Cerebellar cortex (tissue), 1 donor: ENCODE data around the gene BTBD16.
A peak's percentile ranks its signal among the peaks of the same experiment; 100 is the strongest.

Experiments used
- DNase-seq: peaks from one replicate; pipeline ENCODE4 v3.0.0-alpha.2; 2015; ENCODE audit warnings: low spot score

BTBD16 gene

DNA sequence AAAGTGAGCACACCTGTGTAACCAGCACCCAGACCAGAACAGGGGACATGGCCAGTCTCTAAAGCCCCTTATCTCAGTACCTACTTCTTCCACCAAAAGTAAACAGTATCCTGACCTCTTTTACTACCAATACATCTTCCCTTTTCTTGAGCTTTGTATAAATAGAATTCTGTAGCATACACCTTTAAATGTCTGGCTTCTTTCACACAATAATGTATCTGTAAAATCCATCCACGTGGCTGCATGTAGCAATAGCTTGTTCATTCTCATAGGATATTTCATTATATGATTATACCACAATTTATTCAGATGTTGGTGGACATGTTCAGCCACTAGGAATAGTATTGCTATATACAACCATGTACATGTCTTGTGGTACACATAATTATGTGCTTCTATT lies 40.6 kb downstream of the BTBD16 start:
- no peak for DNase-seq

DNA sequence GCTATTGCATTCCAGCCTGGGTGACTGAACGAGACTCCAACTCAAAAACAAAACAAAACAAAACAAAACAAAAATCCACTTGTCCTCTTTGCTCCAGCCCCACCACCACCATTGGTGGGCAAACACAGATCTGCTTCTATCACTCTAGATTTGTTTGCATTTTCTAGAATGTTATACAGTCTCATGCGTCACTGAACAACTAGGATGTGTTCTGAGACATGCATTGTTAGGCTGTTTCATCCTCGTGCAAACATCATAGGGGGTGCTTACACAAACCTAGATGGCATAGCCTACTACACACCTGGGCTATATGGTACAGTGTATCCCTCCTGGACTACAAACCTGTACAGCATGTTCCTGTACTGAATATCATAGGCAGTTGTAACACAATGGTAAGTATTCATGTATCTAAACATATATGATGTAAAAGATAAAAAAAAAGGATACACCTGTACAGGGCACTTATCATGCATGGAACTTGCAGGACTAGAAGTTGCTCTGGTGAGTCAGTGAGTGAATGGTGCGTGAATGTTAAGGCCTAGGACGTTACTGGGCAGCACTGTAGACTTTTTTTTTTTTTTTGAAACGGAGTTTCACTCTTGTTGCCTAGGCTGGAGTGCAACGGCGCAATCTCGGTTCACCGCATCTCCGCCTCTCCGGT lies 45.3 kb downstream of the BTBD16 start:
- no peak for DNase-seq

DNA sequence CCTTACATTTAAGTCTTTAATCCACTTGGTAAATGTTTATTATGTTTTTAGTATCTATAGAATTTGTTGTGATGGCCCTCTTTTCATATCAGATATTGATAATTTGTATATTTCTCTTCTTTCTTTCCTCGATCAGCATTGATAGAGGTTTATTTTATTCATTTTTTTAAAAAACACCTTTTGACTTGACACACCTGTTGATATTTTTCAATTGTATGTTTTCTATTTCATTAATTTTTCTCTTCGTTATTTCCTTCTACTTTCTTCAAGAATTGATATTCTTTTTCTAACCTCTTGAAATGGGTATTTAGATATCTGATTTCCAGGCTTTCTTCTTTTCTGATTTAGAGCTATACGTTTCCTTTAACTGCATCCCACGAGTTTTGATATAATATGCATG lies 50.9 kb downstream of the BTBD16 start:
- DNase-seq, result no peak

DNA sequence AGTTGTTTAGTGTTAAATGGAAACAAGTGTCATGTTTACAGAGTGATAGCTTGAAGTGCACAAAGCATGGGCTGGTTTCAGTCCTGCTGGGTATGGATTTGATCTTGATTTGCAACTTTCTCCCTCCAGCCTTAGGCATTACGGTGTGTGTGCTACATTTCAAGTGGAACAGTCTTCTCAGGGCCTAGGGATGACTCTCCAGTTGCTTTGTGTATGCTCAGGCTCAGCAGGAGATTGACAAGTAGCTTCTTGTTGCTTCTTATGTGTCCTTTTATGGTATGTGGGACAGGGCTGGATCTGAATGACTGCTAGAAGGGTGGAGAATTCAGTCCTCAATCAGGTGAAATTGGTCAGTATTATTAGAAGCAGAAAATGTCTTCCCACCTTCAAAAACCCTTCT lies 52.1 kb downstream of the BTBD16 start:
- DNase-seq, result no peak

DNA sequence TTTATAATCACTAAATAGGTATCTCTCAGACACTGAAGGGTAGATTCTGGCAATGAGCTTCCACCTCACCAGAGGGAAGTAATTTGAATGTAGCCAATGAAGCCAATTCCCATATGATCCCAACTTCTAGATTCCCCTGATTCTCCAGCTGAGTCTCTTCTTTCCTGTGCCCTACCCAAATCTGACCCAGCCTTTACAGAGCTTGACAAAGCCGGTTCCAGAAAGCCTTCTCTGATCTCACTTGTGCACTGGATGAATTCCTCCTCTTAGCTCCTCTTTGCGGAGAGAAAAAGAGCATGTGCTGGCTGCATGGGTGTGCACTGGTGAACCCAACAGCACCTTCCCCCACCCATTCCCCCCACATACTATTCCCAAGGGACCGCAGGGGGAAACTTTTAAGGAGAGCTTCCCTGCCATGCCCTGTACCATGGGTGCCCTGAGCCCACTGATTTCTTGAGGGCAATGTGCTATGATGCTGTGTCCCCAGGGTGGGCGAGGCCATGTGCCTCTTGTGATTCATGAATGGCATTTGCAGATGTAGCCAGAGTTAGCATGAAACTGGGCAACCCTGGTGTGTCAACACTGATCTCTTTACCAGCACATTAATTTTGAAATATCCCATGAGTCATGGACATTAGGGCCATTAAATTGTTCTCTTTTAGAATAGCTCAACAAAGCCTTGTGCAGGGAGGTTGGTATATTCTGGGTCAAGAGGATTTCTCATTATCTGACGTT lies 53.0 kb downstream of the BTBD16 start:
- no peak for DNase-seq

DNA sequence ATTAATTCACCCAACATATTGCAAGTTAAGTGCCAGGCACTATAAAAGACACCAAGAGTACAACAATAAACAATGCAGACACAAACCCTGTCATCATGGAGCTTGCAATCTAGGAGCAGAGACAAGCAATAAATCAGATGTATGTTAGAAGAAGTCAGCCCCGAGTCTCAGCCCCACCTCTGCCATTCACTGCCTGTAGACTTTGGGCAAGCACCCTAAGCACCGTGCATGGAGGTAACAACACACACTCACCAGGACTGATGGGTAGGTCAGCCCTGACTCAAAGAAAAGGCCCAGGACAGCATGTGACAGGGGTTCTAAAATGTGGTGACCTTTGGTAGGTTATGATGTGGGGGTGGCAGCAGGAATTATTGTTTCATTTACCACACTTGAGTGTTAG lies 54.1 kb downstream of the BTBD16 start:
- DNase-seq, result no peak

DNA sequence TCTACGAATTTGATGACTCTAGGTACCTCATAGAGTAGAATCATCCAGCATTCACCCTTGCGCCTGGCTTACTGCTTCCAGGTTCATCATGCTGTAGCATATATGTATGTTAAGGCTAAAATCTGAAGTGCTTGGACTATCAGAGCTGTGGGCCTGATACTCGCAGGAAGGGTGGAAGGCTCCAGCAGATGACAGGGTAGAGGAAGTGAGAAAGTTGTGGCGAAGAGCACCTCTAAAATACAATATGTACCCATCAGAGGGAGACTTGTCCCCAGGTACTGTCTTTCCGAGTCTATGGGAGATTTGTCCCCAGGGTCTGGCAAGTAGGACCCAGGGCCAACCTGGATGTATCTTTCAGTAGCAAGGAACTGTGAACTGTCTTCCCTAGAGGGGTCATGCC lies 55.3 kb downstream of the BTBD16 start:
- no peak for DNase-seq

DNA sequence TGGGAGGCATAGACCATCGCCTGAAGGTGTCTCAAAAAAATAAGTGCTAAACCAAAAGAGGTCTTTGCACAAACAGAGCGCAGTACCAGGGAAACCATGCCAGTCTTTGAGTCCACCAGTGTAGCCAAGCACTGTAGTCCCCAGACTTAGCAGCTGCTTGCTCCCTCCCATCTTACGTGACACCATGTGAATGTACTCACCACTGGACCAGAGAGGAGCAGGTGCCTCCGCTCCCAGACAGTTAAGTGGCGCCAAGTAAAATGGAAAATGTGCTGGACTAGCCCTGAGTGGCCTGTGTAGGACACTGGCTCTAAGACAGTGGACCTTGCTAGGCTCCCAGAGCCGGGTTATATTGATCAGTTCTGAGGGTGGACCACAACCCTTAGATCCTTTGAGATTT lies 55.7 kb downstream of the BTBD16 start:
- DNase-seq, result no peak

DNA sequence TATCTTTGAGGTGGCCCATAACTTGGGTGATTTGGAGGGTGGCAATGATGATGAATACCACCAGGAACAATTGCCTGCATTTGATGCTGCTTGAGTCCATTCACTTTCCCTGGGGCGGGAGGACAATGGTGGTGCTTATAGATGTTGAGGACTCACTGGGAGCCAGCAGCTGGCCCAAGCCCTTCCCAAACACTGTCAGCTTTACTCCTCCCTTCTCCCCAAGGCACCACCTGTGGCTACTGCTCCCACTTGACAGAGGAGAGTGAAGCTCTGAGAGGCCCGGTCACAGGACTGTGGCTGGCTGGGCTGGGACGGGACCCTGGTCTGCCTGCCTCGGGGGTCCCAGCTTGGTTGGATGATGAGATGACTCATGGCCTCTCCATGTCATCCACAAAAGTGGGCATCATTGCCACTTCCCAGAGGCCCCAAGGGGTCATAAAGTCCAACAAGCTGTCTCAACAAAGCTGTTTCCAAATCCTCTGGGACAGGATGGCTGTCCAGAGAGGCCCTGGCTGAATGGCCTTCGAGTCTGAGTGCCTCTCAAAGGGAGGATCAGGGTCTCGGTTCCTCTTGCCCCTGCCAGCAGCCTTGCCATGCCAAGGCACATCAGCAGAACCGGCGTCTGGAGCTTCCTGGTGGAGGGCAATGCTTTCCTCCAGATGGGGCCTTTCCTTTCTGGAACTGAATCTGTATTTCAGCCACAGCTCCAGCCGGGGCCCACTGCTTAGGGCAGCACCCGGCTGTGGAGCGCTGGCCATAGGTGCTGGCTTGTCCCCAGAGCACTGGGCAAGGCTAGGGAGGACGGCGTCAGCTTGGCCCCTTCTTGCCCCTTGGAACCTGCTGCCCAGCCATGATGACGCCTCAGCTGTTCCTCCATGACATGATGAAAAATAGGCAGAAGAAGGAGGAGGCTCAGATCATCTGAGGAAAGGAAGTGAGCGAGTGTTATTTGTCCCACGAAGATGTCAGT lies 56.4 kb downstream of the BTBD16 start:
- DNase-seq, result no peak

DNA sequence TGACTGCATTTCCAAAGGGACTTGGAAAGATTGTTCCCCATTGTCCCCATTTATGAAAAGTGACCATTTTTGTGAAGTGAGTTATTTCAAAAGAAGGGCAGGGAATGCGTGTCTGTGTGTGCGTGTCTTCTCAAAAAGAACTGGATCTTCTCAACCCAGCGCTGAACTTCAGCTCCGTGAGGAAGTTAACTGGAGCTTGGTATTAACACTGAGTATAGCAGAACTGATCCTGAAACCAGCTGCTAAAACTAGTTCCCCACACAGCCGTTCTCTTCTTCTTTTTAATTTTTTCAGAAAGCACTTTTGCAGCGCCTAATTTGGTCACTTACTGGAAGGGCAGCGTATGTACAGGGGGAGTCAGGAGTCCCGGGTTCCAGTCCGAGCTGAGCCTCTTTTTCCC lies 57.6 kb downstream of the BTBD16 start:
- DNase-seq, result no peak

DNA sequence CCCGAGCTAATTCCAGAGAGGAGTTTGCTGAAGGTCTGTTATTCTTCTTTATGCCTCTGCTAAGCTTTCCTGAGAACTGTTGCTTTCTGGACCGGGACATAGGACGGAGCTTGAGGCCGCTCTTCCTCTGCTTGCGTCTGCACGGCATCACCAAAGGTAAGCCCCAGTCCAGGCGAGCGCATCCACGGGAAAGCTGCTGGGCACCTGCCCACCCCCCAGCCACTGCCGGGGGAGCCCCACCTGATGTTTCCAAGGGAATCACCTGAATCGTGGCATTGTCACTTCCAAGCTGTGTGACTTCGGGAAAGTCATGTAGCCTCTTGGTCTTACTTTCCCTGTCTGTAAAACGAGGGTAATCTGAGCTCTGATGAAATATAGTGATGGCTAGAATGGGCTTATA lies 58.3 kb downstream of the BTBD16 start:
- DNase-seq, result no peak

DNA sequence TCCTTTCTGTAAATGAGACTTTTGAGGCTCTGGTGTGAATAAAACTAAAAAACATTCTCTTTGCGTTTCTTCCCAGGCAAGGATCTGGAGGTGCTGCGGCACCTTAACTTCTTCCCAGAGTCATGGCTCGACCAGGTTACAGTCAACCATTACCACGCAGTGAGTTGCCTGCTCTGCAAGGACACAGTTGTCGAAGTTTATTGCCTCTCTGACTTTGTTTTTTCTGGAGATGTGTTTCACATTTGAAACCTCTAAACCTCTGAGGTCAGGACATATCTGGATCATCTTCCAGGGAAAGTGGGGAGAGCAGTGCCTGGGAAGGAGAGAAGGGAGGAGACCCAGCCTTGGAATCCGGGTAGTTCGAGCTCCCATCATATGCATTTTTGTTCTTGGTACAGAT lies 60.0 kb downstream of the BTBD16 start:
- DNase-seq, result no peak

DNA sequence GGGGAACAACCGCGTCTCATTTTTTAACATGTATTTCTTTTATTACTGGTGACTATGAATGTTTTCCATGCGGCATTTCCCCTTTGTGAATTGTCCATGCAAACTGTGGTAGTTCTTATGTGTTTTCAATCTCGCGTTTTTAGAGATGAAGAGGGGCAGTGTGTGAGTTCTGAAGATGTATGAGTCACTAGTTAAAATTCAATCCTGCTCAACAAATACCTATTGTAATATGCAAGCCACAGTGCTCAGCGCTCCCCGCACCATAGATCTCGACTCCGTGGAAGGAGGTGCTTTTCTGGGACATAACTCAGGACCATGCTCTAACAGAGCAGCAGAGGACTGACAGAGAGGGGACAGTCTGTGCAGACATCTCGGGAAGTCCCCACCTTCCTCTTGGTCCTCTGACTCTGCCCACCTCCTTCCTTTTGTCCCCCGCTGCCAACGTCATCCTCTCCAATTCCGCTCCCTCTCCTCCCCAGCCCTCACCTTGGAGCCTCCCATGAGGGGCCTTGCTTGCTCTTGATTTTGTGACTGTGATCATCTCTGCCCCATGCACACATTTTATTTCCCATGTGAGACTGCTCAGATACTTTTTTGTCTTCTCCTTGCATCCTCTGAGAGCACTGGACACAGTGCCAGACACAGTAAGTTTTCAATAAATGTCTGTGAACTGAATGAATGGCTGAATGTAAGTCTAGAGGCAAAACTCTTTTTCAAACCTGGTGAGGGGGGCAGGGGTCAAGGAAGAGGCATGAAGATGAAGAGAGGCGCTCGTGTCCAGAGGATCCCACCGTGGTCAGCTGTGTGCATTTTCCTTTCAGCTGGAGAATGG lies 60.7 kb downstream of the BTBD16 start:
- no peak for DNase-seq

DNA sequence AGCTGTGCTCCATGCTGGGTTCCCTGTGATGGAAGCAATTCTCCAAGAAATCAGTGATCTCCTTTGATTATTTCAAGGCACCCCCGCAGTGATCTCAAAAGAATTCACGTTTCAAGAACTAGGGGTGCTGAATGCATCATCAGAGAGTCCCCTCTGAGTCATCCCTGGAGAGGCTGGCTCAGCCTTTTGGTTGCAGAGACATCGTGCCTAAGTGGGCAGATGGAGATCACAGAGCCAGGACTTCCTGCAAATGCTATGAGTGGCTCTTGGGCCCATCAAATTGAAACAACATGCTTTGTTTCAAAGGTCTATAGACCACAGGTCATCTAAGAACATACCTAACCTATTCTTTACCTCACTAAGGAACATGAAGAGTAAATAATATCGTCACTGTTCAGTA lies 61.9 kb downstream of the BTBD16 start:
- DNase-seq, result no peak

DNA sequence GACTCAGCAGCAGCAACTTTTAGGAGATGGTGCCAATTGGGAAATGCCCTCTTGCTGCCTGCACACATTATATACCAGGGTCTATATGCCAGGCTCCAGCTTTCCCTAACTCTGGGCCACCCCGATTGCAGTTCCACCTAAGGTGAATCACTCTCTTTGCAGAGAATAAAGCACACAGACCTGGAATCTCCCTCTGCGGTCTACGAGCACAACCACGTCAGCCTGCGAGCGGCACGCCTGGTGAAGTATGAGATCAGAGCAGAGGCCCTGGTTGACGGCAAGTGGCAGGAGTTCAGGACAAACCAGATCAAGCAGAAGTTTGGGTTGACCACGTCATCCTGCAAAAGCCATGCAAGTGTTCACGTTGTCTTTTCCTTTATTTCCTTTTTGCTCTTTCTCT lies 65.2 kb downstream of the BTBD16 start:
- DNase-seq, result no peak

DNA sequence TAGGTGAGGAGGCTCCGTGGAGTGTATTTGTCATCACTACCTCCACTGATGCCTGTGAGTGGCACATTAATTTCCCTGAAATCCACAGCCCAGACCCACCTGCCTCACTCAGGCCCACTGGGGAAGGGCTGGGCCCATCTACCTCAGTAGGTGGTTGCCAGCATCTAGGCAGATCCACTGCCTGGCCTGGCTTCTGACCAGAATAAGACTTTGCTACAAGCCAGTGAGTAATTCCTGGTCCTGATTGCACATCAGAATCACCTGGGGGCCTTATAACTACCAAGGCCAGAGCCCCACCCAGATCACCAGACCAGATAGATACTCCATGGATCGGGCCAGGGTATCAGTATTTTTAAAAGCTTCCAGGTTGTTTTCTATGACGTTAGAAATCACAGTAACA lies 65.9 kb downstream of the BTBD16 start:
- DNase-seq, result no peak

DNA sequence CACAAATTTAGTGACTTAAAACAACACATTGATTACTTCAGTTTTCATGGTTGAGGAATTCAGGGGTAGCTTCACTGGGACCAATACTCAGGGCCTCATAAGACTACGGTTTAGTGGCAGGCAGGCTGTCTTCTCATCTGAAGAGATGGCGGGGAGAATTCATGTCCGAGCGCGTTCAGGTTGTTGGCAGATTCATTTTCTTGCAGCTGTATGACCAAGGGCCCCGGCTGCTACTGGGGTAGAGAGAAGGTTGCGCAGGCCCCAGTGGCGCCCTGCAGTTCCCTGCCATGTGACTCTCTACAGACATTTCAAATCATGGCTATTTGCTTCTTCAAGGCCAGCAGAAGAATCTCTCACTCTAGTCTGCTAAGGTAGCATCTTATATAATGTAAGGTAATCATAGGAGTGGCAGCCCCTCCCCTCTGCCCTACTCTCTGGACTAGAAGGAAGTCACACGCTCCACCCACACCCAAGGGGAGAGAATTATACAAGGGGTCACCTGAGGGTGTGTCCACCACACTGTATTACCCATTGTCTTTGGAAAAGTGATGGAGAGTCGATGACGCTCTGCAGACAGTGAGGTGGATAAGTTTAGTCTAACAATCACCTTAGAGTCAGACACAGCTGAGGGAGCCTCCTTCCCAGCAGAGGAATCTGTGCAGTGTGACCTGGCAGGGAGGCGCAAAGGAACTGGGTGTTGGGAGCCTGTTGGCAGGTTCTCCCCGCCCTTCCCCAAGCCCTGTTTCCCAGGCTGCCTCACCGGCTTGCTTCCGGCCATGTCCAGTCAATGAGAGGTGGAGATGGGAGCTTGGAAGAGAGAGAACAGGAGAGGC lies 67.7 kb downstream of the BTBD16 start:
- no peak for DNase-seq

DNA sequence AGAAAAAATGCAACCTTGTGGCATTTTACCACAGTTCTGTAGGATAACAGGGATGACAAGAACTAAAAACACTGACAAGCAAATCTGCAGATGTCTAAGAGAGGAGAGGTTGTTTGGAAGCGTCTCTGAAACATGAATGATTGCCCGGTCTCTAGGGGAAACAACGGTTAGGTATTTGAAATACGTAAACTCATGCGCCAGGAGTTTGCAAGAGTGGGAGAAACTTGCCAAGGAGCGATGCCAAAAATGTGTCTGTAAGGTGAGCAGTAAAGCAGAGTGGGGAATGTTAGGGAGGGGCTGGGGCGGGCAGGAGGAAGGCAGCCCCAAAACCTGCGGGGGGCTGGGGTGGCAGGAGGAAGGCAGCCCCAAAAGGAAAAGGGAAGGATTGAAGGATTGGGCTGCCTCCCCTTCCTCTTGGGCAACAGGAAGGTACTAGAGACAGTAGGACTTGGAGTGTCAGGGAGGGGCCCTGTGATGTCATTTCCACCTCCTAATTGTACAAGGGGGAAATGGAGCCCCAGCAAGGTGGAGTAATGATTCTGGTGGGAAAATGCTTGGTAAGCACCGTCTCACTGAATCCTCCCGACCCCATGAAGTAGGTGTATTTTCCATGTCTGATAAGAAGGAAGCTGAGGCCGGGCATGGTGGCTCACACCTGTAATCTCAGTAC lies 70.2 kb downstream of the BTBD16 start:
- no peak for DNase-seq

DNA sequence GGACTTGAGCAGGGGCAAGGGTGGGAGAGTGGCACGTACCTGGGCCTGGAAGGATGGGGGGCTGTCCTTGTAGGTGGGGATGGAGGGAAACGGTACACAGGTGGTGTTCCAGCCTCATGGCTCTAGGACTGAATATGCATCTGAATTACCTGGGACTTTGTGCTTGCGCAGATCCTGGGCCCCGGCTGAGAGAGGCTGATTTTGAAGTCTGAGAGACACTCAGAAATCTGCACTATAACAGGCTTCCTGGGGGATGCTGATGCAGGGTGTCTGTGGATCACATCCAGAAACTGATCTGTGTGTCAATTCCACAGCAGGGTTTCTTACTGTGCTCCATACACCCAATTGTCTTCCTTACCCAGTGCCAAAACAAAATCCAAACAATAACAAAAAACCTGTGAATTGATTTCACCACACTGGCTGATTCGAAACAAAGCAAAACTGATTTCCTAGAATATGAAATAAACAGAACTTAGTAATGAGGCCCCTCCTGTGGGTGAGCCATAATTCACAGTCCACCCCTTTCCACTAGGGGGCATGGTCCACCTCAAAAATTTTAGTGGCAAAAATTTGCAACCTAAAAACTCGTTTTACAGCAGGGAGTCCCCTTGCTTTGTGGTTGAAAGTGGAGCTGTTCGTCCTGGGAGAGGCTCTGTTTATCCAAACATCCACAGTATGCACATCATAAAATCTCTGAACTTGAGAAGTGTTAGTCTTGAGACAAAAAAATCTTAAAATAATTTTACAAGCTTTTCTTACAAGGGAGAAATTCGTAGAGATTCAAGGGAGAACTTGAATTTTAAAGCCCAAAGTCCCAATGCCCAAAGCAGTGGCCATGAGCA lies 71.4 kb downstream of the BTBD16 start:
- peak; percentile 20 for DNase-seq
